OCI-LY3 (cell line): ENCODE data around the gene B3GLCT.
"Not testable (repeated sequence)": the region's sequence is repeated elsewhere in the genome, so short reads cannot be mapped to it uniquely, and the experiment has no call there.

Source experiments
- H2AFZ ChIP-seq: fragments of 200-600, 300-600 bp; shearing (Covaris generic); 2 replicates; pipeline ENCODE4 v1.6.0; 2014; ENCODE audit warnings: antibody characterized with exemption, low read depth, low read length
- H3K27ac ChIP-seq: fragments of 200-600, 300-600 bp; sonication (generic); 2 replicates; pipeline ENCODE4 v1.5.1; 2014; ENCODE audit warnings: mild to moderate bottlenecking, low read length, moderate library complexity, mixed read lengths
- H3K27me3 ChIP-seq: fragments of 200-600, 300-600 bp; sonication (generic); 2 replicates; pipeline ENCODE4 v1.6.1; 2014; ENCODE audit warnings: low read depth, low read length, mixed read lengths
- H3K36me3 ChIP-seq: fragments of 200-600, 300-600 bp; sonication (generic); replicated peaks from 2 replicates; pipeline ENCODE3; 2014; ENCODE audit warnings: low read depth, low read length, mixed read lengths
- H3K4me1 ChIP-seq: fragments of 300-600, 200-600 bp; sonication (generic); 2 replicates; pipeline ENCODE4 v1.6.1; 2014; ENCODE audit warnings: low read length, mixed read lengths
- H3K4me2 ChIP-seq: fragments of 200-600, 300-600 bp; sonication (generic); 2 replicates; pipeline ENCODE4 v1.6.1; 2014; ENCODE audit warnings: low read length, mixed read lengths
- H3K4me3 ChIP-seq: fragments of 300-600, 200-600 bp; sonication (generic); 2 replicates; pipeline ENCODE4 v1.5.1; 2014; ENCODE audit warnings: antibody characterized with exemption, mild to moderate bottlenecking, low read length, moderate library complexity
- H3K79me2 ChIP-seq: fragments of 300-600, 200-600 bp; shearing (Covaris generic); 2 replicates; pipeline ENCODE4 v1.6.1; 2014; ENCODE audit warnings: mild to moderate bottlenecking, low read length, mixed read lengths
- H3K9ac ChIP-seq: fragments of 300-600, 200-600 bp; shearing (Covaris generic); 2 replicates; pipeline ENCODE4 v1.6.0; 2014; ENCODE audit warnings: mild to moderate bottlenecking, low read length, moderate library complexity
- H3K9me3 ChIP-seq: fragments of 200-600, 300-600 bp; shearing (Covaris generic); 2 replicates; pipeline ENCODE4 v1.6.1; 2014; ENCODE audit warnings: low read length, mixed read lengths; ENCODE audit not compliant: insufficient read depth
- H4K20me1 ChIP-seq: fragments of 200-600, 300-600 bp; sonication (generic); 2 replicates; pipeline ENCODE4 v1.6.1; 2016; ENCODE audit warnings: low read length, mixed read lengths; ENCODE audit not compliant: insufficient read depth
- EZH2phosphoT487 ChIP-seq: fragments of 200-600 bp; shearing (Covaris generic); IDR thresholded peaks from 2 replicates; pipeline ENCODE4 v1.6.1; 2018; ENCODE audit warnings: antibody characterized with exemption, mixed run types, low read depth
- TF ChIP-seq, protein P1 (sequence below): fragments of 200-600, 300-600 bp; sonication (generic); IDR thresholded peaks from 2 replicates; pipeline ENCODE4 v1.5.1; 2014; ENCODE audit warnings: antibody characterized with exemption, low read length, low read depth

The B3GLCT gene

DNA sequence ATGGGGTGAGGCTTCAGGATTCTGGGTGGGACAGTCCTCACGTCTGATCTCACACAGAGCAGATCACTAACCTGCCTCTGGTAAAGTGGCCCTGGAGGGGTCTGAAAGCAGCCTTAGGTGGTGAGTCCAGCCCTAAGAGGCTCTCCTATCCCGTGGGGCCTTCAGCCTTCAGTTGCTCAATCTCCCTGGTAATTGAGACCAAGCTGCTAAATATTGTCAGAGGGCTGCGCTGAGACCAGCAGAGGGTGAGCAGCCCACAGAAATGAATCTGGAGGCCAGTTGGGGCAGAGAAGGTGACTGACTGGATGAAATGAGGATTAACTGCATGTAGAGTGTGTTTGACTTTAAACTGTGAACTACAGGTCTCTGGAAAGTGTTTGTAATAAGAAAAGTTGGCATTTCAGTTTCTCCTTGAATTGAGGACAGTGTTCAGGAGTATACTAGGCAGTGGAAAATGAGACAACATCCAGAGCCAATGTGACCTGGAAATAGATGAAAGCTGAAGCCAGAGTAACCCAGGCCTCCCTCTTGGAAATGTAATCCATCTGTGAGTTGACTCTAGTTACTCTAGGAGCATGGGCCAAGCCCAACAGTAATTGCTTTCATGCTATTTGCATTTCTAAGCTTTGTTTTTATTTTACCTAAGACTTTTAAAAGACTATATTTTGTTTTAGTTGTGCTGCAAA is 23.8 kb upstream of the B3GLCT start:
- peaks cover 20% of the 10 kb centered on the region; the same call in 1 of the 2 replicates for H3K27me3 ChIP-seq
- no peak overlapping the region for H3K9ac ChIP-seq
- no peak overlapping the region for H3K4me2 ChIP-seq
- no peaks in the 10 kb centered on the region for H3K9me3 ChIP-seq
- no peak overlapping the region for H2AFZ ChIP-seq
- H4K20me1 ChIP-seq, result no peaks in the 10 kb centered on the region
- no peaks in the 10 kb centered on the region for H3K4me1 ChIP-seq
- no peaks in the 10 kb centered on the region for H3K79me2 ChIP-seq
- H3K36me3 ChIP-seq, result no peaks in the 10 kb centered on the region
- no peak for TF ChIP-seq EZH2phosphoT487
- TF ChIP-seq, protein P1, sequence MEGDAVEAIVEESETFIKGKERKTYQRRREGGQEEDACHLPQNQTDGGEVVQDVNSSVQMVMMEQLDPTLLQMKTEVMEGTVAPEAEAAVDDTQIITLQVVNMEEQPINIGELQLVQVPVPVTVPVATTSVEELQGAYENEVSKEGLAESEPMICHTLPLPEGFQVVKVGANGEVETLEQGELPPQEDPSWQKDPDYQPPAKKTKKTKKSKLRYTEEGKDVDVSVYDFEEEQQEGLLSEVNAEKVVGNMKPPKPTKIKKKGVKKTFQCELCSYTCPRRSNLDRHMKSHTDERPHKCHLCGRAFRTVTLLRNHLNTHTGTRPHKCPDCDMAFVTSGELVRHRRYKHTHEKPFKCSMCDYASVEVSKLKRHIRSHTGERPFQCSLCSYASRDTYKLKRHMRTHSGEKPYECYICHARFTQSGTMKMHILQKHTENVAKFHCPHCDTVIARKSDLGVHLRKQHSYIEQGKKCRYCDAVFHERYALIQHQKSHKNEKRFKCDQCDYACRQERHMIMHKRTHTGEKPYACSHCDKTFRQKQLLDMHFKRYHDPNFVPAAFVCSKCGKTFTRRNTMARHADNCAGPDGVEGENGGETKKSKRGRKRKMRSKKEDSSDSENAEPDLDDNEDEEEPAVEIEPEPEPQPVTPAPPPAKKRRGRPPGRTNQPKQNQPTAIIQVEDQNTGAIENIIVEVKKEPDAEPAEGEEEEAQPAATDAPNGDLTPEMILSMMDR, result no peak
- no peak overlapping the region for H3K4me3 ChIP-seq
- no peak overlapping the region for H3K27ac ChIP-seq

DNA sequence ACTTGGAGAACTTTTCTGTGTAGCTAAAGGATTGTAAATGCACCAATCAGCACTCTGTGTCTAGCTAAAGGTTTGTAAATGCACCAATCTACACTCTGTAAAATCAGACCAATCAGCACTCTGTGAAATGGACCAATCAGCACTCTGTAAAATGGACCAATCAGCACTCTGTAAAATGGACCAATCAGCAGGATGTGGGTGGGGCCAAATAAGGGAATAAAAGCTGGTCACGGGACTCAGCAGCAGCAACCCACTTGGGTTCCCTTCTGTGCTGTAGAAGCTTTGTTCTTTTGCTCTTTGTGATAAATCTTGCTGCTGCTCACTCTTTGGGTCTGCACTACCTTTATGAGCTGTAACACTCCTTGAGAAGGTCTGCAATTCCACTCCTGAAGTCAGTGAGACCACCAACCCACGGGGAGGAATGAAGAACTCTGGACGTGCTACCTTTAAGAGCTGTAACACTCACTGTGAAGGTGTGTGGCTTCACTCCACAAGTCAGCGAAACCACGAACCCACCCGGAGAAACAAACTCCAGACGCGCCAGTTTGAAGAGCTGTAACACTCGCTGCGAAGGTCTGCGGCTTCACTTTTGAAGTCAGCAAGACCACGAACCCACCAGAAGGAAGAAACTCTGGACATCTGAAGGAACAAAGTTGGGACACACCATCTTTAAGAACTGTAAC is 21.8 kb upstream of the B3GLCT start:
- not testable (repeated sequence) for H2AFZ ChIP-seq, H3K79me2 ChIP-seq, H3K4me3 ChIP-seq, H3K27ac ChIP-seq, H4K20me1 ChIP-seq, H3K4me2 ChIP-seq, H3K36me3 ChIP-seq, H3K4me1 ChIP-seq, H3K27me3 ChIP-seq, H3K9me3 ChIP-seq, H3K9ac ChIP-seq

DNA sequence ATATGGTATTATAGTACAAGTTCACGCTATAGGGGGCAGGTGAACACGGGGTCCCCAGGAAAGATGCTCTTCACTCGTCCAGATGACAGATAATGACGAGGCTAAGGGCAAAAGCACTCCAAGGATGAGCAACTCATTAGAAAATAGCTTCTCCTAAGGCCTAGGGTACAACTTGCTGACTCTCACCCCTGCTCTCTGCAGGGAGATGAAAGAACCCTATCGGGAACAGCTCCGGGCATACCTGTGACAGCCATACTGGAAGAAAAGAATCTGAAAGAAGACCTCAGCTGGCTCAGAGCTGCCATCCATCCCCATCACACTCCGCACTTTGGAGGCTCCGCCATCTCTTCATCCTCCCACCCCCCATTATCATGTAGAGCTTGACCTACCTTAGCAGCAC is 20.5 kb upstream of the B3GLCT start:
- Histone ChIP-seq H3K27me3 (no peaks in the 10 kb centered on the region), H3K36me3 (no peaks in the 10 kb centered on the region), H3K4me1 (no peaks in the 10 kb centered on the region), H3K9me3 (no peaks in the 10 kb centered on the region), H3K27ac (no peak overlapping the region), H2AFZ (no peak overlapping the region; the same call in 1 of the 2 replicates), H4K20me1 (no peaks in the 10 kb centered on the region), H3K9ac (no peak overlapping the region), H3K4me2 (no peak overlapping the region), H3K4me3 (no peak overlapping the region), H3K79me2 (no peaks in the 10 kb centered on the region)
- TF ChIP-seq, protein P1, result no peak
- TF ChIP-seq EZH2phosphoT487, result no peak

DNA sequence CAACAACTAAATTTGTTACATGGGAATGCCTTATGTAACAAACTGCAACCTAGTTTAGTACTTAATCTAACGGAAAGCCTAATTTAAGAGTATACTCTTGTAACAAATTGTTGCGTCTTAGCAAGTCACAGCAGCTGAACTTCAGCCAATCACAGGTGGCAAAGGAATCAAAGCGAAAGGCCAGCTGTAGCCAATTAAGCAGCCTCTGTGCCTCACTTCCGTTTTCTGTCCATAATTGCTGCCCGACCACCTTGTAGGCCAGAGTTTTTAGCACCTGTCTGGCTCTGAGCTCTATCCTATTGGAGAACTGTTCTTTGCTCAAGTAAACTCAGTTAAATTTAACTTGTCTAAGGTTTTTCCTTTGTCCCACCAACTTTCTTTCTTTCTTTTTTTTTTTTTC is 20.0 kb upstream of the B3GLCT start:
- Histone ChIP-seq H3K4me2 (no peak overlapping the region), H3K79me2 (no peaks in the 10 kb centered on the region), H3K4me3 (no peak overlapping the region), H3K4me1 (no peaks in the 10 kb centered on the region), H4K20me1 (no peaks in the 10 kb centered on the region), H3K9ac (no peak overlapping the region), H3K27me3 (no peaks in the 10 kb centered on the region), H3K27ac (no peak overlapping the region), H2AFZ (no peak overlapping the region), H3K9me3 (no peaks in the 10 kb centered on the region), H3K36me3 (no peaks in the 10 kb centered on the region)
- TF ChIP-seq EZH2phosphoT487, result no peak
- TF ChIP-seq, protein P1, result no peak
